CD8-positive, alpha-beta memory T cell (primary cell): ENCODE measurements around the gene CCL22. TPM values are rescaled to one million over a fixed set of nuclear protein-coding genes. Genes with fewer than 3 reads are reported as not detected.

Experiments used
- CTCF ChIA-PET: fragments of 350-600 bp; sonication (Branson Sonifier 250); formaldehyde crosslinking; loops from one replicate; lab custom pipeline; 2021; ENCODE audit warnings: antibody characterized with exemption; lab: Charles Lee
- POLR2A ChIA-PET: fragments of 350-600 bp; sonication (Branson Sonifier 250); formaldehyde crosslinking; loops from one replicate; lab custom pipeline; 2021; ENCODE audit warnings: antibody characterized with exemption; lab: Charles Lee
- DNase-seq, 5 donors: peaks; one replicate each; pipeline versions ENCODE4 v3.0.0 to v3.0.0-alpha.2; 2020 to 2022; ENCODE audit warnings: mixed read lengths in 1 of 5
- H3K27ac ChIP-seq: one replicate; pipeline ENCODE4 v1.7.0; 2013; ENCODE audit warnings: low read depth, mild to moderate bottlenecking, low read length, moderate library complexity
- H3K27me3 ChIP-seq: 2 replicates; pipeline ENCODE4 v1.7.0; 2013; ENCODE audit warnings: low read length, mild to moderate bottlenecking; ENCODE audit not compliant: insufficient read depth, poor library complexity, severe bottlenecking
- H3K36me3 ChIP-seq: 2 replicates; pipeline ENCODE4 v1.7.0; 2013; ENCODE audit warnings: mild to moderate bottlenecking, low read length, moderate library complexity; ENCODE audit not compliant: insufficient read depth
- H3K4me1 ChIP-seq: 2 replicates; pipeline ENCODE4 v1.7.0; 2013; ENCODE audit warnings: mild to moderate bottlenecking, low read length, moderate library complexity; ENCODE audit not compliant: insufficient read depth
- H3K4me3 ChIP-seq: 2 replicates; pipeline ENCODE4 v1.7.0; 2013; ENCODE audit warnings: mild to moderate bottlenecking, low read length
- H3K9me3 ChIP-seq: 2 replicates; pipeline ENCODE4 v1.7.0; 2013; ENCODE audit warnings: mild to moderate bottlenecking, low read length
- H3K27ac Mint-ChIP-seq, 8 donors: one replicate each; pipeline ENCODE4 v1.8.0; 2020 to 2021; ENCODE audit warnings: mixed read lengths in 8 of 8, mild to moderate bottlenecking in 6 of 8, inconsistent platforms in 3 of 8, moderate library complexity in 3 of 8
- H3K27me3 Mint-ChIP-seq, 2 donors: one replicate each; pipeline ENCODE4 v1.8.0; 2020 to 2021; ENCODE audit warnings: mixed read lengths in 2 of 2, mild to moderate bottlenecking in 1 of 2, moderate library complexity in 1 of 2
- H3K36me3 Mint-ChIP-seq, 3 donors: one replicate each; pipeline ENCODE4 v1.8.0; 2020 to 2021; ENCODE audit warnings: mixed read lengths in 3 of 3, inconsistent platforms in 1 of 3, mild to moderate bottlenecking in 1 of 3
- H3K4me1 Mint-ChIP-seq, 3 donors: one replicate each; pipeline ENCODE4 v1.8.0; 2020 to 2021; ENCODE audit warnings: mixed read lengths in 3 of 3, inconsistent platforms in 1 of 3, mild to moderate bottlenecking in 1 of 3
- H3K4me3 Mint-ChIP-seq, 7 donors: one replicate each; pipeline ENCODE4 v1.8.0; 2020 to 2021; ENCODE audit warnings: mixed read lengths in 7 of 7, mild to moderate bottlenecking in 6 of 7, moderate library complexity in 4 of 7, inconsistent platforms in 2 of 7
- H3K9me3 Mint-ChIP-seq, 5 donors: one replicate each; pipeline ENCODE4 v1.8.0; 2020 to 2022; ENCODE audit warnings: mixed read lengths in 5 of 5, mild to moderate bottlenecking in 3 of 5, moderate library complexity in 2 of 5, inconsistent platforms in 1 of 5
- polyA plus RNA-seq: library from polyadenylated mRNA; unstranded; fragments of 300-500 nt; fragmentation: Illumina TruSeq; gene quantifications from one replicate; pipeline ENCODE4 v1.2.3, GENCODE V29; 2021
- total RNA-seq, 2 experiments: library from RNA; stranded (reverse); gene quantifications; one replicate each; pipeline ENCODE4 v1.2.3, GENCODE V29; 2021

CCL22 gene
- total RNA-seq (10 to 100 TPM; 49.5 to 52.6 TPM), polyA plus RNA-seq (not detected)

DNA sequence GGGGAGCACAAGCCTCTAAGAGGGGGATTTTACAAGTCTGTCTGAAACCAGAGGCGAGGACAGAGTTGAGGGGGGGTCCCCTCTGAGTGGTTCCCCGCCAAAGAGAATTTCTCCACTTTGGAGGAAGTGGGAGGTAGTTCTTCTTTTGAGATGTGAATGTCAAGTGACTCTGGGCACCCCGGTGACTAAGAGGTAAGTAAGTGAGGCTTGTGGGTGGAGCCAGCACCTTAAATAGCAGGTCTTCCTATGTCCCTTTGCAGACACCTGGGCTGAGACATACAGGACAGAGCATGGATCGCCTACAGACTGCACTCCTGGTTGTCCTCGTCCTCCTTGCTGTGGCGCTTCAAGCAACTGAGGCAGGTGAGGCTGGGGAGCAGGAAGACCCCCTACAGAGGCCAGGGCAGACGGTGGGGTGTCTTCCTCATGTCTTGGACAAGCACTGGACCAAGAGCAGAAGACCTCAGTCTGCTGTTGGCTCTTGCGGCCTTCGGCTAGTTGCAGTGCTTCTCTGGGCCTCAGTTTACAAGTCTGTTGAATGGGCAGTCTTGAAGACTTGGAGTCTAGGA is at the start of gene CCL22:
Gene CCL22, plus strand, starts transcription at position 257 of the 569 bp plus-strand sequence. Its CDS starts 34 bp downstream, at position 291.
- no peaks in the 10 kb centered on the region for H3K4me1 Mint-ChIP-seq
- no peaks in the 10 kb centered on the region for H3K27me3 ChIP-seq
- H3K36me3 ChIP-seq = no peaks in the 10 kb centered on the region
- H3K9me3 Mint-ChIP-seq = no peaks in the 10 kb centered on the region
- no peaks in the 10 kb centered on the region for H3K9me3 ChIP-seq
- H3K27ac Mint-ChIP-seq = peak within 1 kb of the TSS in 4 of 8 donors; percentile 35 to 77 (median 45)
- POLR2A ChIA-PET = no interaction called here
- no peaks in the 10 kb centered on the region for H3K36me3 Mint-ChIP-seq
- DNase-seq = no peak
- H3K27me3 Mint-ChIP-seq = peaks cover 2 to 7% of the 10 kb centered on the region in 2 donors
- H3K27ac ChIP-seq = no peak within 1 kb of the TSS
- H3K4me3 ChIP-seq = no peak within 1 kb of the TSS
- no peaks in the 10 kb centered on the region for H3K4me1 ChIP-seq
- CTCF ChIA-PET = no interaction called here
- no peak within 1 kb of the TSS for H3K4me3 Mint-ChIP-seq

- Mint-ChIP-seq H3K27me3 (peaks cover 6 to 27% of the 10 kb centered on the region in 2 donors), H3K4me1 (peaks cover 6 to 14% (median 11%) of the 10 kb centered on the region in 3 donors), H3K9me3 (no peaks in the 10 kb centered on the region), H3K36me3 (no peaks in the 10 kb centered on the region), H3K27ac (peak overlapping the region in 1 of 8 donors; percentile 75), H3K4me3 (no peak overlapping the region)
- H3K36me3 ChIP-seq = no peaks in the 10 kb centered on the region
- CTCF ChIA-PET = no interaction called here
- no peak for DNase-seq
- no peaks in the 10 kb centered on the region for H3K9me3 ChIP-seq
- peaks cover 5% of the 10 kb centered on the region for H3K4me1 ChIP-seq
- POLR2A ChIA-PET = no interaction called here
- H3K4me3 ChIP-seq = no peak overlapping the region
- no peak overlapping the region for H3K27ac ChIP-seq
- no peaks in the 10 kb centered on the region for H3K27me3 ChIP-seq
Measured at GRCh38 chr16:57310801-57311200, 47.8 kb upstream of the CCL22 start.

DNA sequence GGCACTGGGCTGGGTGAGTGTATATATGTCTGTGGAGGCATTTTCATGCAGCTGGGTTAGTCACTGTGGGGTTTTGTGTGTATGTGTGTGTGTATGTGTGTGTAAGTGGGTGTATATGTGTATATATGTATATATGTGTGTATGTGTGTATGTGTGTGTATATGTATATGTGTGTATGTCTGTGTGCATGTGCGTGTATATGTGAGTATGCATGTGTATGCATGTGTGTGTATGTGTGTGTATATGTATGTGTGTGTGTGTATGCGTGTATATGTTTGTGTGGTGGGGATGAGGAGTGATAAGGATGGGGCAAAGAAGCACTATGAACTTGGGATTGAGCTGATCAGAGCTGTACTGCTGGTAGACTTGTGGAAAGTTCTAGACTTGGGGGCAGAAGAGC is 45.1 kb upstream of the CCL22 start:
- peaks cover 5 to 23% of the 10 kb centered on the region in 2 donors for H3K27me3 Mint-ChIP-seq
- Histone ChIP-seq H3K9me3 (no peaks in the 10 kb centered on the region), H3K27ac (no peak overlapping the region), H3K4me3 (no peak overlapping the region), H3K27me3 (no peaks in the 10 kb centered on the region), H3K36me3 (no peaks in the 10 kb centered on the region), H3K4me1 (peaks cover 5% of the 10 kb centered on the region)
- POLR2A ChIA-PET = no interaction called here
- CTCF ChIA-PET = no interaction called here
- no peak for DNase-seq
- H3K4me3 Mint-ChIP-seq = no peak overlapping the region
- H3K36me3 Mint-ChIP-seq = no peaks in the 10 kb centered on the region
- H3K4me1 Mint-ChIP-seq = peaks cover 6 to 14% (median 11%) of the 10 kb centered on the region in 3 donors
- H3K27ac Mint-ChIP-seq = peak overlapping the region in 5 of 8 donors; percentile 19 to 57 (median 44)
- no peaks in the 10 kb centered on the region for H3K9me3 Mint-ChIP-seq

GRCh38 chr16:57314161-57314785 is 44.3 kb upstream of the CCL22 start:
- Mint-ChIP-seq H3K4me3 (no peak overlapping the region), H3K4me1 (peaks cover 6 to 14% (median 11%) of the 10 kb centered on the region in 3 donors), H3K36me3 (no peaks in the 10 kb centered on the region), H3K27ac (peak overlapping the region in 5 of 8 donors; percentile 20 to 56 (median 39)), H3K9me3 (no peaks in the 10 kb centered on the region), H3K27me3 (peaks cover 5 to 22% of the 10 kb centered on the region in 2 donors)
- H3K27ac ChIP-seq = no peak overlapping the region
- H3K27me3 ChIP-seq = no peaks in the 10 kb centered on the region
- H3K36me3 ChIP-seq = no peaks in the 10 kb centered on the region
- H3K4me3 ChIP-seq = no peak overlapping the region
- peaks cover 5% of the 10 kb centered on the region for H3K4me1 ChIP-seq
- DNase-seq = no peak
- no peaks in the 10 kb centered on the region for H3K9me3 ChIP-seq
- ChIA-PET POLR2A (no interaction called here), CTCF (no interaction called here)

GRCh38 chr16:57315416-57315815 is 43.2 kb upstream of the CCL22 start:
- H3K27ac Mint-ChIP-seq = no peak overlapping the region
- POLR2A ChIA-PET = no interaction called here
- CTCF ChIA-PET = no interaction called here

DNA sequence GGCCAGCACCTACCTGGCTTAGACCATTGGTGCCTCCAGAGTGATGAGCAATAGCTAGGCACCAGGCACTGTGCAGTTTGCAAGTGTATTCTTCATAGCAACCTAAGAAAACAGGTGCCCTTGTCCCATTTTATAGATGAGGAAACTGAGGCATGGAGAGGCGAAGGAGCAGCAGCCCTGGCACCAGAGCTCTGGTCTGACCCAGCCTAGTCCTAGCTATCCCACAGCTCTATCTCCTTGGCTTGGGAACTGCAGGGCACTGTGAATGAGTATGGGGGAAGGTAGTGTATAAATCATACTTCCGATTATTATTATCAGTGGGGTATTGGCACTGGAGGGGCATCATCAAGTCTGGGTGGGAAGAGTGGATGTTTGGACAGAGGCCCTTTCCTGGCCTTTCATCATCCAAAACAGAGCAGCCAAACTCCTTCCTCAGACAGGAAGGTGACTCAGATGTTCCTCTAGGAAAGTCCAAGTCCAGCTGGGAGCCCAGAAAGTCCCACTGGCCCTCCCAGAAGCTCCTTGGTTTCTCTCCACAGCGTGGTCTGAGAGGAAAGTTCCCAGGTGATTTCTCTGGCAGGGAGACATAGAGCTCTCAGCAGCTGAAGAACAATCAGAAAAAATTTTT is 42.1 kb upstream of the CCL22 start:
- CTCF ChIA-PET = interaction anchor here (0.9 to 1.3 kb wide), 2 partner anchors 17 to 103 kb away, joined by 3 to 5 read pairs; no protein-coding TSS in a partner anchor

More at GRCh38 chr16:57315416-57315815, 43.2 kb upstream of the CCL22 start:
- no peak for DNase-seq
- Mint-ChIP-seq H3K36me3 (no peaks in the 10 kb centered on the region), H3K4me3 (no peak overlapping the region), H3K9me3 (no peaks in the 10 kb centered on the region), H3K27me3 (peaks cover 9 to 19% of the 10 kb centered on the region in 2 donors), H3K4me1 (peaks cover 6 to 14% (median 11%) of the 10 kb centered on the region in 3 donors)
- Histone ChIP-seq H3K27ac (no peak overlapping the region), H3K36me3 (no peaks in the 10 kb centered on the region), H3K4me1 (peaks cover 5% of the 10 kb centered on the region), H3K4me3 (no peak overlapping the region), H3K27me3 (no peaks in the 10 kb centered on the region), H3K9me3 (no peaks in the 10 kb centered on the region)

DNA sequence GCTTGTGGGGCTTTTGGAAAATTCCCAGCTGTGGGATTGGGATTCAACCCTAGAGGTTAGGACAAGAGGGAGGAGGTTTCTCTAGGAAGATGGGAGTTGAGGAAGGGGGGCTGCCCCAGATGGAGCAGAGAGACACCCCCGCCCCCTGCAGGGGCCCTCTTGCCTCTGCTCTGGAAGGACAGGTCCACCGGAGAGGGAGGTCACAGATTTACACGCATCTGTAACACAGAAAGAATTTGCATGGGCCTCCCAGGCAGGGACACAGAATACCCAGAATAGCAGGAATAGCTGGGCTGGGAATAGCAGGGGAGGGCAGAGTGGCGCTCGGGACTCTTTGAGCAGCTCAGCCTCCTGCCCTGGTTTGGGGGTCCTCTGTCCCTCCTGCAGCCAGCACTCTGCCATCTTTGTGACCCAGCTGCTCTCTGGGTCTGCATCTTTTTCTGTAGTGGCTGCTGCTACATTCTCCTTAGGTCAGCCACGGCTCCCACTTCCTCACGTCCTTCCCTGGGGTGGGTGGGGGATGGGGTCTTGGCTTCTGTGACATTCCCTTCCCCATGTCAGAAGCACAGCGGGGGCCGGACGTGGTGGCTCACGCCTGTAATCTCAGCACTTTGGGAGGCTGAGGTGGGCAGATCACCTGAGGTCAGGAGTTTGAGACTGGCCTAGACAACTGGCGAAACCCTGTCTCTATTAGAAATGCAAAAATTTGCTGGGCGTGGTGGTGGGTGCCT is 40.2 kb upstream of the CCL22 start:
- Histone ChIP-seq H3K4me3 (no peak overlapping the region), H3K9me3 (no peaks in the 10 kb centered on the region), H3K36me3 (no peaks in the 10 kb centered on the region), H3K27me3 (no peaks in the 10 kb centered on the region), H3K4me1 (peaks cover 5% of the 10 kb centered on the region), H3K27ac (no peak overlapping the region)
- Mint-ChIP-seq H3K9me3 (no peaks in the 10 kb centered on the region), H3K36me3 (no peaks in the 10 kb centered on the region), H3K4me3 (no peak overlapping the region), H3K4me1 (peaks cover 6 to 14% (median 11%) of the 10 kb centered on the region in 3 donors), H3K27ac (no peak overlapping the region), H3K27me3 (peaks cover 5 to 11% of the 10 kb centered on the region in 2 donors)
- no peak for DNase-seq
- CTCF ChIA-PET = no interaction called here
- POLR2A ChIA-PET = no interaction called here

More for the DNA sequence above, 42.1 kb upstream of the CCL22 start:
- Mint-ChIP-seq H3K27me3 (peaks cover 9 to 19% of the 10 kb centered on the region in 2 donors), H3K36me3 (no peaks in the 10 kb centered on the region), H3K4me1 (peaks cover 6 to 14% (median 11%) of the 10 kb centered on the region in 3 donors), H3K4me3 (no peak overlapping the region), H3K9me3 (no peaks in the 10 kb centered on the region), H3K27ac (no peak overlapping the region)
- H3K27ac ChIP-seq = no peak overlapping the region
- peaks cover 5% of the 10 kb centered on the region for H3K4me1 ChIP-seq
- POLR2A ChIA-PET = no interaction called here
- H3K4me3 ChIP-seq = no peak overlapping the region
- no peaks in the 10 kb centered on the region for H3K27me3 ChIP-seq
- no peak for DNase-seq
- H3K9me3 ChIP-seq = no peaks in the 10 kb centered on the region
- no peaks in the 10 kb centered on the region for H3K36me3 ChIP-seq
